22Rv1 (cell line): ENCODE results near the gene GPR137C.

ENCODE experiments used
- CTCF ChIP-seq: fragments of 450-650 bp; IDR thresholded peaks from 2 replicates; pipeline ENCODE4 v1.5.1; 2017; ENCODE audit warnings: mild to moderate bottlenecking
- ZFX ChIP-seq: fragments of 450-650 bp; IDR thresholded peaks from 2 replicates; pipeline ENCODE4 v1.6.1; 2017; ENCODE audit warnings: antibody characterized with exemption, borderline replicate concordance

GRCh38 chr14:52553671-52554575 lies 1.3 kb downstream of the GPR137C start:
- no peak for TF ChIP-seq CTCF
- no peak for TF ChIP-seq ZFX
